Ectodermal cell (in vitro differentiated cells): ENCODE data around the gene CPSF4.

Experiments
- H3K27ac ChIP-seq: 2 replicates; pipeline ENCODE4 v1.7.0; 2013; ENCODE audit warnings: mild to moderate bottlenecking, low read depth, low read length; ENCODE audit not compliant: insufficient read depth, poor library complexity, severe bottlenecking
- H3K27me3 ChIP-seq: 2 replicates; pipeline ENCODE4 v1.7.0; 2013; ENCODE audit warnings: mild to moderate bottlenecking, low read length; ENCODE audit not compliant: insufficient read depth, control insufficient read depth, poor library complexity, severe bottlenecking
- H3K36me3 ChIP-seq: one replicate; pipeline ENCODE4 v1.7.0; 2013; ENCODE audit warnings: low read length; ENCODE audit not compliant: control insufficient read depth, insufficient read depth
- H3K4me1 ChIP-seq: one replicate; pipeline ENCODE4 v1.7.0; 2013; ENCODE audit warnings: low read length; ENCODE audit not compliant: control insufficient read depth, insufficient read depth
- H3K4me3 ChIP-seq: 2 replicates; pipeline ENCODE4 v1.7.0; 2013; ENCODE audit warnings: low read depth, low read length, control low read depth; ENCODE audit not compliant: insufficient read depth
- H3K9me3 ChIP-seq: 2 replicates; pipeline ENCODE4 v1.7.0; 2013; ENCODE audit warnings: mild to moderate bottlenecking, low read length, moderate library complexity; ENCODE audit not compliant: control insufficient read depth
- WGBS, 2 experiments: methylation state at CpG; one replicate each; pipeline ENCODE4 v1.1.7; 2013; ENCODE audit warnings: missing lambda C conversion rate in 2 of 2; 5-methylcytosine and 5-hydroxymethylcytosine counted together

Gene CPSF4

GRCh38 chr7:99447943-99448342 is 9.2 kb downstream of the CPSF4 start:
- Histone ChIP-seq H3K27me3 (no peaks in the 10 kb centered on the region), H3K27ac (no peak overlapping the region), H3K36me3 (peaks cover 62% of the 10 kb centered on the region), H3K4me3 (no peak overlapping the region), H3K4me1 (no peaks in the 10 kb centered on the region), H3K9me3 (no peaks in the 10 kb centered on the region)
- 94 to 96% methylated on average over 10 of the region's 10 CpGs for WGBS, 2 experiments

GRCh38 chr7:99448855-99449254 is 10.1 kb downstream of the CPSF4 start:
- no peak overlapping the region for H3K4me3 ChIP-seq
- 92% methylated on average over 10 of the region's 10 CpGs for WGBS, 2 experiments
- H3K36me3 ChIP-seq, result peaks cover 70% of the 10 kb centered on the region
- H3K4me1 ChIP-seq, result no peaks in the 10 kb centered on the region
- no peaks in the 10 kb centered on the region for H3K9me3 ChIP-seq
- H3K27me3 ChIP-seq, result no peaks in the 10 kb centered on the region
- no peak overlapping the region for H3K27ac ChIP-seq

- Histone ChIP-seq H3K4me3 (no peak overlapping the region), H3K36me3 (peaks cover 75% of the 10 kb centered on the region), H3K4me1 (no peaks in the 10 kb centered on the region), H3K9me3 (no peaks in the 10 kb centered on the region), H3K27me3 (no peaks in the 10 kb centered on the region), H3K27ac (no peak overlapping the region)
- WGBS, 2 experiments, result 95 to 97% methylated on average over 5 of the region's 5 CpGs
These were observed 10.6 kb downstream of the CPSF4 start for GRCh38 chr7:99449326-99449725.

- H3K27ac ChIP-seq, result no peak overlapping the region
- no peaks in the 10 kb centered on the region for H3K9me3 ChIP-seq
- peaks cover 78% of the 10 kb centered on the region for H3K36me3 ChIP-seq
- H3K4me1 ChIP-seq, result no peaks in the 10 kb centered on the region
- H3K4me3 ChIP-seq, result no peak overlapping the region
- no peaks in the 10 kb centered on the region for H3K27me3 ChIP-seq
- WGBS, 2 experiments, result 95 to 97% methylated on average over 8 of the region's 8 CpGs
These were observed 13.2 kb downstream of the CPSF4 start for GRCh38 chr7:99451936-99452335.

GRCh38 chr7:99452541-99452940 is 13.8 kb downstream of the CPSF4 start:
- Histone ChIP-seq H3K27ac (no peak overlapping the region), H3K27me3 (no peaks in the 10 kb centered on the region), H3K36me3 (peaks cover 75% of the 10 kb centered on the region), H3K4me1 (no peaks in the 10 kb centered on the region), H3K4me3 (no peak overlapping the region), H3K9me3 (no peaks in the 10 kb centered on the region)
- WGBS, 2 experiments, result 94 to 95% methylated on average over 13 of the region's 13 CpGs

- 96% methylated on average over 11 of the region's 11 CpGs for WGBS, 2 experiments
- H3K4me3 ChIP-seq, result no peak overlapping the region
- peaks cover 78% of the 10 kb centered on the region for H3K36me3 ChIP-seq
- H3K27me3 ChIP-seq, result no peaks in the 10 kb centered on the region
- H3K9me3 ChIP-seq, result no peaks in the 10 kb centered on the region
- H3K4me1 ChIP-seq, result no peaks in the 10 kb centered on the region
- H3K27ac ChIP-seq, result no peak overlapping the region
These were observed 14.4 kb downstream of the CPSF4 start for GRCh38 chr7:99453105-99453504.

- Histone ChIP-seq H3K36me3 (peaks cover 71% of the 10 kb centered on the region), H3K4me3 (no peak overlapping the region), H3K27me3 (no peaks in the 10 kb centered on the region), H3K27ac (no peak overlapping the region), H3K9me3 (no peaks in the 10 kb centered on the region), H3K4me1 (no peaks in the 10 kb centered on the region)
- WGBS, 2 experiments, result 92% methylated on average over 9 of the region's 9 CpGs
These were observed 17.1 kb downstream of the CPSF4 start for GRCh38 chr7:99455874-99456273.

- no peaks in the 10 kb centered on the region for H3K9me3 ChIP-seq
- no peak overlapping the region for H3K4me3 ChIP-seq
- no peaks in the 10 kb centered on the region for H3K4me1 ChIP-seq
- WGBS, 2 experiments, result 93 to 94% methylated on average over 12 to 13 of the region's 13 CpGs
- peaks cover 68% of the 10 kb centered on the region for H3K36me3 ChIP-seq
- H3K27me3 ChIP-seq, result no peaks in the 10 kb centered on the region
- H3K27ac ChIP-seq, result no peak overlapping the region
These were observed 17.5 kb downstream of the CPSF4 start for GRCh38 chr7:99456288-99456687.

GRCh38 chr7:99457050-99457649 is 18.4 kb downstream of the CPSF4 start:
- H3K9me3 ChIP-seq, result no peaks in the 10 kb centered on the region
- 95 to 98% methylated on average over 6 of the region's 6 CpGs for WGBS, 2 experiments
- no peak overlapping the region for H3K27ac ChIP-seq
- H3K27me3 ChIP-seq, result no peaks in the 10 kb centered on the region
- H3K4me3 ChIP-seq, result no peak overlapping the region
- no peaks in the 10 kb centered on the region for H3K4me1 ChIP-seq
- H3K36me3 ChIP-seq, result peaks cover 63% of the 10 kb centered on the region

DNA sequence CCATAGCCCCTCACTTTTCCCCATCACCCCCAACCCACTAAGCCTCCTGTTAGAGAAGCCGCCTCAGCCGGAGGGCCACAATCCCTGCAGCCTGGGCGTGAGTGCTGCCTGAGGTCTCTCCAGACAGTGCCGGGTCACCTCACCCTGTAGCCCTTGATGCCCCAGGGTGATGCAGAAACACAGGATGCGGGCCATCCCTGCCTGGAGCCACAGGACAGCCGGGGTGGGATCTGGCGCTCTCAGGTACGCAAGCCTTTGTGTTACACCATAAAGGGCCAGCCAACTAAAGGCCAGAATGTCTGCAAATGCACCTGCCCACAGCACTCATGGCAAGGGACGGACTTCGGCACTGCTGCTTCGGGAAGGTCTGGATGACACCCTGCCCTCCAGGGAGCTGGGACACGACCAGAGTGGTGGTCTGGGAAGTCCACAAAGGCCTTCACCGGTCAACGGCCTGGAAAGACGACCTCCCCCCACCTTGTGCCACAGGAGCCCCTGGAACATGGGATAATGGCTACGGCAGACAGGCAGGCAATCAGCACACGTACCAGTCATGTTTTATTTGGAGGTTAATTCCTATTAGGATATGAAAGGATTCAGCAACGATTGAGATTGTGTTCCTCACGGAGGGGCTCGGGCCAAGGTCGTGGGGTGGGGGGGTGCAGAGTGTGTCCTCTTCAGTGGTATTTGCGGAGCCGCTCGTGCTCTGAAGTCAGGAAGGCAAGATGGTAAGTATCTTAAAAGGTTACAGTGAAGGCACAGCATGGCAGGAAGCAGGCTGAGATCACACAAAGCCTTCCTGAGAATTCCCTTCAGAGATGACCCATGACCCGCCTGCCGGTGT is 19.1 kb downstream of the CPSF4 start:
- Histone ChIP-seq H3K4me3 (no peak overlapping the region), H3K4me1 (no peaks in the 10 kb centered on the region), H3K27ac (no peak overlapping the region), H3K9me3 (no peaks in the 10 kb centered on the region), H3K27me3 (no peaks in the 10 kb centered on the region), H3K36me3 (peaks cover 57% of the 10 kb centered on the region)
- whole genome bisulfite sequencing, 2 experiments, result 94 to 95% methylated on average over 26 of the region's 26 CpGs
